HG02571 (cell line): ENCODE results near the gene LUC7L3.

Experiments used
- ATAC-seq: cut with Tn5 transposase; IDR thresholded peaks from one replicate; pipeline ENCODE4 v1.9.1; 2021; ENCODE audit warnings: mild to moderate bottlenecking, moderate library complexity; ENCODE audit not compliant: unreplicated experiment

The LUC7L3 gene

DNA sequence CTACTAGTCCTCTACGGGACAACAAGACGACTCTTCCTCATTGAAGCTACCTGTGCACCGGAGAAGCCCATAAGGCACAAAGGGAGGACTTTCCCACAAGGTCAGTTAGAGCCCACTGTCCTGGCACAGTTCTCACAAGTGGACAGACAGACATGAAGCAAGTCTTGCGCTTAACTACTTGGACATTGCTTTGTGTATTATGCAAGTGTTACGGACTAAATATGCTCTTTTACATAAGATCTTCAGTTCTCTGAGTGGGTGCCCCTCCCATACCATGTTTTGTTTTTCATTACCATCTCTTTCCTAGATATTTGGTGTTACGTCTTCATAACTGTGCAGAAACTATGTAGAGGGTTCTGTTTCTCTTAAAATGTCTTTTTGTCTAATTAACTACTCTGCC lies 29.8 kb downstream of the LUC7L3 start:
- ATAC-seq: no peak

DNA sequence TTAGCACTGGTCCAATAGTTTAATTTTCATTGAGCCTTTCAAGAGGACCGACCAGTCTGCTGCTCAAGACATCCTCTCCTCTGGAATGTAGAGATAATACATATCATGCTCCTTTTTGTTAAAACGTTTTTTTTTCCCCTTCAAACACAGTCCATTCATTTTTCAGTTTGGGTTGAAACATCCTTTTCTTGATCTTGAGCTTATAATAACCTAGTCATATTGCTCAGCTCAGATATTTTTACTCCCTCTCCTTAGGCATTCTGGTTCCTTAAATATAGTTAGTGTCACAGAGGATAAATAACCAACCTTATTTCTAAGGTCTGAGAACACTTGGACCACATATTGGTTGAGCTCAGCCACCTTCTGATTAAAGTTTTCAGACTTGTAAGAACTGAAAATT lies 35.1 kb downstream of the LUC7L3 start:
- no peak for ATAC-seq

DNA sequence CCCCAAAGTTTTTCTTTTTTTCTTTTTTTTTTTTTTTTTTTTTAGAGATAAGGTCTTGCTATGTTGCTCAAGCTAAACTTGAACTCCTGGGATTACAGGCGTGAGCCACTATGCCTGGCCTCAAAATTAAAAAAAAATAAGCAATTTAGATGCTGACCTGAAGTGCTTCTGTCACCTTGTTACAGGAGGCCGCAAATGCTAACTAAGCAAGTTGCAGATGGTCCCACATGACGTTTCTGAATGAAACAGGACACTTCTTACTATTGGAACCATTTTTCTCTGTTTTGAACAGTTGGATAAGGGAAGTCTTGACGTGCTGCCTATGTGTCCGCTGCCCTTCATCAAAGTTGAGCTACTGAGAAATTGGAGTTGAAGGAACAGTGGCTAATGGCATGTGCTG lies 39.1 kb downstream of the LUC7L3 start:
- ATAC-seq: no peak

DNA sequence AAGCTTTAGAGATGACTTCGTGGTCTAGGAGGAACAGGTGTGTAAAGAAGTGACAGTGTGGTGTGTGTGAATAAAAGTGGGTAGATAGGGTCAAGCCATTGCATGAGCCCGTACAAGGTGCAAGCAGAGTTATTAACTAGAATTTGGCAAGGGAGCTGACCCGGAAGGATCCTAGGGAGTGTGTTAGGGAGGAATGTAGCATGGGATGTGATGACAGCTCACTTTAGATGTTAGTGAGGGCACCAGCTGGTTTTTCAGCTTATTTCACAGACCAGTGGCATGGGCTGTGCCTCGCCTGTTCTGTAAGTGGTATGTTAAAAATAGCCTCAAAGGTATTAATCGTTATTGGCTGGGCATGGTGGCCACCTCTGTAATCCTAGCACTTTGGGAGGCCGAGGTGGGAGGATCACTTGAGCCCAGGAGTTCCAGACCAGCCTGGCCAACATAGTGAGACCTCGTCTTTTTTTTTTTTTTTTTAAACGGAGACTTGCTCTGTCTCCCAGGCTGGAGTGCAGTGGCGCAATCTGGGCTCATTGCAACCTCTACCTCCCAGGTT lies 39.7 kb downstream of the LUC7L3 start:
- ATAC-seq: no peak

DNA sequence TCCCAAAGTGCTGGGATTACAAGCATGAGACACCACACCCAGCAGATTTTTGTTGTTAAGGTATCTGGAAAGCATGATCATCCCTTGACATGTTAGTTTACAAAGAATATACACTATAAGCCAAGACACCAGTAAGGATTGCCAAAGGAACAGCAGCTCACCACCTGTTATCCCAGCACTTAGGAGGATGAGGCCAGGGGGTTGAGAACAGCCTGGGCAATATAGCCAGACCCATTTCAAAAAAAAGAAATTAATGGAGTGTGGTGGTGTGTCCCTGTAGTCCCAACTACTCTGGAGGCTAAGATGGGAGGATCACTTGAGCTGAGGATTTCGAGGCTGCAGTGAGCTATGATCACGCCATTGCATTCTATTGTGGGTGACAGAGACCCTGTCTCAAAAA lies 42.8 kb downstream of the LUC7L3 start:
- ATAC-seq: no peak

DNA sequence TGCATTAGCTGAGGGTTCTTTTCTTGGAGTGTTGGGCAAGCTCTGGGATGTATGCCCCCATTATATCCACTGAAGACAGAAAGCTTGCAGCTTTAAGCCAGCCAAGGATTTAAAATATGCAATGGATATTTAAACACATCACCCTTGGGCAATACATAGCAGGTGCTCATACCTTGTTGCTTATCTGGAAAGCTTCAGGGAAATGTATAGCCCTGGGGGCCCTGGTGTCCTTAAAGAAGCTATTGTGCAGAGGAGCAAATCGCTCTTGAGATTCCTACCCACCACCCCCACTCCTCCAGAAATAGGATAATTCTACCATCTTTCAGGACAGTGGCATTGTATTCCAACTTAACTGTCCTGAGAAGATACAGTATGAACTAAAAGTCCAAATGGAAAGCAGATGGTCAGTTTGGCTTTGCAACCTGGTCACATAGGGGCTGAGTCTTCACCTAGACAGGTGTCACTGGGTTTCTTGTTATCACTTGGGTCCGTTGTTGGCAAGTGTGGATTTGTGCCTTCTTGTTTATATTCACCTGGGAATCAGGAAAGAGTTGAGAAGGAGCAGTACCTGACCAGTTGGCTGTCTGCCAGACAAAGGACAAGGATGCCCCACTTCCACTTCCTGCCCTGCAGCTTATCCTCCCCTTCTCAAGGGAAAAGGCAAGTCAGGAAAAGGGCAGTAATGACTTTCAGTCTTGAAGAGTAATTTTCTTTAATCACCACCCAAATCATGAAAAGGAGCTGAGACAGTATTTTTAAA lies 44.5 kb downstream of the LUC7L3 start:
- ATAC-seq: no peak

DNA sequence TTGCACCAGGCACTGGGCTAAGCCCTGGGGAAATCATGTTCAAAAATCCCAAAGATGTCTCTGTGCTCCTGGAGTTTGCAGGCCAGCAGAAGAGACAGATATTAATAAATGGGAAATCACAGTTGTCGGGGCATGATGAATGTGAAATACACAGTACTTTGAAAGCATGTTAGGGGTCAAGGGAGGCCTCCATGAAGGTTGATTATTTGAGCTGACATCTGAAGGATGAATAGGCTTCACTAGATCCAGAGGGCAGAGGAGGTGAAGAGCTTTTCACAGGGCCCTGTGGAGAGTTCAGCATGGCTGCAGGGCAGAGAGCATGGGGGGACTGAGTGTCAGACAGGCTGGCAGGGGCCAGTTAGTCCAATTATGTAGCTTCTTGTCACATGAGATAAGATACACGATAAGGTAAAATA lies 45.3 kb downstream of the LUC7L3 start:
- no peak for ATAC-seq

DNA sequence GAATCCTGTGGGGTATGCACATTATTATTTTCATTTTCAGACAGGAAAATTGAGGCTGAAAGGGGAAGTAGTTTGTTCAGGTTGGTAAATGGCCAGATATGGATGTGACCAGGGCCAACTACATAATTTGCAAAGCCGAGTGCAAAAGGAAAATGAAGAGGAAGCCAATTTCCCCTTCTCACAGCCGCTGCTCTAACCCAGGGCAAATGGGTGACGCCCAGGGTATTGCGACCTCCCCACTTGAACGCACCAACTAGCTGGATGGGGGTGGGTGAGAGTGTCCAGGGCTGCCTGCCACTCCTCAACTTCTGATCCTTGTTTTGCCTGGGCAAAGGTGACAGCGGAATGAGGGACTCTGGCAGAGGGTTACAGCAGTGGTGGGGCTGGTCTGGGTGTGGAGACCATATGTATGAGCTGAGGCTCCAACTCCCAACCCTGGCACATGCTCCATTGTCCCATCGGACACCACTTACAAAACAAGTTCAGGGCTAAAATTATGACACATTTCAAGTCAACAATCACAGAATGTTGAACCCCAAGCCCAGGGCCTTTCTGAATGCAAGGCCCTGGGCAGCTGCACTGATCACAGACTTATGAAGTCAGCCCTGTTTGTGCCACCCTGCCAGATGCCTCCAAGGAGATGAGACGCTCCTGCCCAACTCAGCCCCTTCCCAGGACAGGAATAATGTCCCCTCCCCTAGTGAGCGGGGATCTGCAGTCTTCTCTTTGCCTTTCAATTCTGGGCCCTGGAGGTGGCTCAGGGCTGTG lies 46.2 kb downstream of the LUC7L3 start:
- ATAC-seq: no peak

DNA sequence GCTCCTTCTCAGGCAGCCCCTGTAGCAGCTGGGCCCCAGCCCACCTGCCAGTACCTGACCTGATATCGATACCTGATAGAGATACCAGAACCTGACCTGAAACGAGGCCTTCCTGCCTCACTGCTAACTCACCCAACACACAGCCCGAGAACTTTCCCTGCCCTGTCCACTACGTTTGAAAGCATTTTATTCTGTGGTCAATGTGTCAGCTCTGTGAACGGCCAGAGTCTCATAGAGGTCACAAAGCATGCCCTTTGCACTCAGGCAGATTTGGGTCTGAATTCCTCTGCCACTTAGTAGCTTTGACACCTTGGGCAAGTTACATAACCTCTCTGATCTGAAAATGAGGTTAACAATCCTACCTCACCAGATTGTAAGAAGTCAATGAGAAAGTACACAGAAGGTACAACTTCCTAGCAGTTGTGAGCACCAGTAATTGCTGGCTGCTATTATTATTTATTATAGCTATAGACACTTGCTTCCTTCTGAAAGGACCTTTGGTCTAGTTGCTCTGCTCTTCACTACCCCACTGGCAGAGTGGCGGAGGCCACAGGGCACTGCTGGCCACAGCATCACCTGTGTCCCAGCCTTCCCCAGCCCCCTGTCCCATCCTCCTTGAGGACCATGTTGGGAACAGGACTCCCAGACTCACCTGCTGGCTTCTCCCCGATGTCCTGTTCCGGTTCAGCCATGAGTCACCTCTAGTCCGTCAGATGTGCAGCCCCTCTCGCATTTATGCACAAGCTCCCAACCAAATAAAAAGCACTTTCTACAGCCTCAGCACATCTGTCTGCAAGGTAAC lies 47.0 kb downstream of the LUC7L3 start:
- ATAC-seq: no peak

DNA sequence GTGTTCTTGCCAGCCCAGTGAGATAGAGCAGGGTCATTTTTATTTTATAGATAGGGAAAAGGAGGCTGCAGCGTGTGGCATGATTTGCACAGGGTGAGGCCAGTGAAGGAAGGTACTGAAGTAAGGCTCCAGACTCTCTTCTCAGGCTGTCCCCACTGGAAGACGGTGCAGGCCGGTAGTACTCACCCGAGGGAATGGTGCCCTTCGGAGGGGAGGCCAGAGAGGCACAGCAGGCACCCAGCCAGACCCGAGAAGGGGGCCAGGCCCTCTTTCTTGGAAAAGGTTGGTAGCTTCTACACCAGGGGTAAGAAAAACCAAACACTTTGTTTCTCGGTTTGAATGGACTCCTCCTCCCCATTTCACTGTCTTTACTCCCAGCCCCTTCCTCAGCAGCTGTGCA lies 47.6 kb downstream of the LUC7L3 start:
- ATAC-seq: no peak

DNA sequence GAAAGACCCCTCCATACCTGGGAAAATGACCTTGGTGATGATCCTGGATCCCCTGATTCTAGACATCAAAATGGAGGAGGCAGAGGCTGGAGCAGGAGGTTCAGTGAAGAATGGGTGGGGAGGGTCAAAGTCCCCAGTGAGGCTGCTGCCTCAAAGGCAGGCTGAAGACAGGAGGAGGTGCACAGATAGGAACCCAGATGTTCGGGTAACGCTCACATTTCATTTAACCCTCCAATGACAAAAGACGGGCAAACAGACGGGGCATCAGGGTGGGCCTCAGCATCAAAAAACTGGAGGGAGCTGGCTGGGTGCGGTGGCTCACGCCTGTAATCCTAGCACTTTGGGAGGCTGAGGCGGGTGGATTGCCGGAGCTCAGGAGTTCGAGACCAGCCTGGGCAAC lies 48.0 kb downstream of the LUC7L3 start, which contains the start of gene ANKRD40CL:
Gene ANKRD40CL (minus strand): TSS at position 73 of the 400 bp plus-strand sequence. CDS start 605 bp downstream, outside the sequence.
- no peak for ATAC-seq

DNA sequence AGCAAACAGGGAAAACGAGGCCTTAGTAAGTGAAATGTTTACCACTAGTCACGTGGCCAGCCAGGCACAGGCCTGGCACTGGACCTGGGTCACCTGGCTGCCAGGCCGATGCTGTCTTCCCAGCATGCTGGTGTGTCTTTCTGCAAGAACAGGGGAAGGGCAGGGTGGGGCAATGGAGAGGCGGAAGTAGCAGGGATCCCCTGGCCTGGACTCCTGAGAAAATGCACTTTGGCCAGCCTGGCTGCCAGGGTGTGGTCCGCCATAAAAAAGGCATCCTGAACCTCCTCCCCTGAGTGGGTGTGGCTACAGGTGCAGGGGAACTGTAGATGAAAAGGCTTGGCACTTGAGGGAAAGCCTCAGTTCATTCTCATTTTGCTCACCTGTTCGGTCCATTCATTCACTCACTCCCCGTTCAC lies 49.0 kb downstream of the LUC7L3 start:
- no peak for ATAC-seq

DNA sequence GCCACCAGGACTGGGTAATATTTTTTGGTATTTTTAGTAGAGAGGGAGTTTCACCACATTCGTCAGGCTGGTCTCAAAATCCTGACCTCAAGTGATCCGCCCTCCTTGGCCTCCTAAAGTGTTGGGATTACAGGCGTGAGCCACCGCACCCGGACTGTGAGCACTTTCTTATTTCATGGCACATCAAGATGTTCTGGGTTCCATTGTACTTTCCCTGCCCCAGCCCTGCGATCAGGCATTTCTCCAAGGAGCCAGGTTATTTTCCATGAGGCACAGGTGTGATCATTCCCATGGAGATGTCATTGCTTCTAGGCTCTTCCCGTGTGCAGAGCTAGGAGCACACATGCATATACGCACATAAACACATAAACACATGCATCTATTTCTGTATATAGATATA lies 50.5 kb downstream of the LUC7L3 start:
- ATAC-seq: no peak

DNA sequence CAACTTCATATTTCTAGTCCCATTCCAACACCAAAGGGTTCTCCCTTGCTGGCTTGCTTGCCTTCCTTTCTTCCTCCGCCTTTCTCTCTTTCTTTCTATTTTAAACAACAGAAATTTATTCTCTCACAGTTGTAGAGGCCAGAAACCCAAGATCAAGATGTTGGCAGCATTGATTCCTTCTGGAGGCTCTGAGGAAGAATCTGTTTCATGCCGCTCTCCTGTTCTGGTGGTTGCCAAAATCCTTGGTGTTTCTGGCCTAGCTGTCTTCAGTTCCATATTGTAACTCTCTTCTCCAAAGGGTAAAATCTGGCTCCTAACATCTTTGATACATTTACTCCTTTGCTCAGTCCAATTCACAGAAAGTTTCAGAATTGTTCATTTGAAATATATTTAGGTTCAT lies 50.9 kb downstream of the LUC7L3 start:
- ATAC-seq: no peak

DNA sequence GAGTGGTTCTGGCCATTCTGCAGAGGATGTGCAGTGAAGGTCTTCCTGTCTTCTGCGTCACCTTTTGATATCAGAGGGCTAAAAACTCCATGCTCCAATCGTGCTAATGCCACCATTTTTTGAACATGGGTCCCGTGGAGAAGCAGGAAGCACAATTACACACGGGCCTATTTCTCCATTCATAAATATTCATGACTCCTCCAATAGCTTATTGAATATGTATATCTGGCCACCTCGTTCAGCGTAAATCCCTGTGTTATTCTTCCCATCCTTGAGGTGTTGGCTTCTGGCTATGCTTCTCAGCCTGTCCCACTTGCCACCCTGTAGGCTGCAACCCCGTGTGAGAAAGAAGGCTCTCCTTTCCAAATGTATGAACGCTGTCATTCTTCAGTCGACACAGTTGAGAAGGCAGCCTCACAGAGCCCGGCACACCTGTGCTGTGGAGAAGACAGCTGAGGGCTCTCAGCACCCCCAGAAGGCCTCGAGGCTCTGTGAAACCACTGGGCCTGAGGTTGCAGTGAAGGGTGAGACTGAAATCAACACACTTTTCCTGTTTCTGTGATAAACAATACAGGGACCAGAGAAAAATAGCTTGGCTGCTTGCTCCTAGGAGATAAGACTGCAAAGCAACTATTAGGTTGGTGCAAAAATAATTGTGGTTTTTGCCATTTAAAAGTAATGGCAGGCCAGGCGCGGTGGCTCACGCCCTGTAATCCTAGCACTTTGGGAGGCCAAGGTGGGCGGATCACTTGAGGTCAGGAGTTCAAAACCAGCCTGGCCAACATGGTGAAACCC lies 52.8 kb downstream of the LUC7L3 start:
- ATAC-seq: no peak

DNA sequence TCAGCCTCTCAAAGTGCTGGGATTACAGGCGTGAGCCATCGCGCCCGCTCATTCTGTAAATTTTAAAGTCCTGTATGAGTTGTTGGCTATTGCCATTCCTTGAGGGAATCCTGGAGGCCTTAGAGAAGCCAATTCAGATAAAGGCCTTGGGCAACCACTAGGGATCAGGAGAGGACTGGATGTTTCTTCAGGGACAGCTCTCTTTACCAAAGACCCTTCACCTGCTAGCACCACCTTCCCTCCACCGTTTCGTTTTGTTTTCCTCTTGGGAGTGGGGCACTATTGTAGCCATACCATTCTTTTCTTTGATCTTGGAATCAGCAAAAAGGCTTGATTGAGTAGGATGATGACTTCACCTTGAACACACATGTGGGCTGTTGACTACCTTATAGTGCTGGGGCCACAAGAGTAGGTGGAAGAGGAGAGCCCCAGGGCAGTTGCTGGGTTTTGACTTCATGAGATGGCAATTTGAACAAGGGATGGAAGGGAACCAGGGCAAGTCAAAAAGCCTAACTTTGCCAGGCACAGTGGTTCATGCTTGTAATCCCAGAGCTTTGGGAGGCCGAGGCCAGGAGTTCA lies 54.9 kb downstream of the LUC7L3 start:
- ATAC-seq: no peak

DNA sequence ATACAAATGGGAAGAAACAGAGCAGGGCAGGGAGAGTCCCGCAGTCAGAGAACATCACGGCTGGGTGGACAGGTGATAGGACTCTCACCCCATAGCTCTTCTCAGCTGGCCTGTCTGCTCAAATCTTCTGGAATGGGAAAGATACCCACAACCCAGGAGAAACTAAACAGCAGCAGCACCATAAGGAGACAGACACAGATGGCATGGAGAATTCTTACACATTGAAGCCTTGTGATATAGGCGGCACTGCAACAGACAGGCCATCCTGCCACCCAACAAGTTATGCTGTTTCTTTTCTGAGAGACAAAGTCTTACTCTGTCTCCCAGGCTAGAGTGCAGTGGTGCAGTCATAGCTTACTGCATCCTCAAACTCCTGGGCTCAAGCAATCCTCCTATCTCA lies 56.5 kb downstream of the LUC7L3 start:
- ATAC-seq: no peak

DNA sequence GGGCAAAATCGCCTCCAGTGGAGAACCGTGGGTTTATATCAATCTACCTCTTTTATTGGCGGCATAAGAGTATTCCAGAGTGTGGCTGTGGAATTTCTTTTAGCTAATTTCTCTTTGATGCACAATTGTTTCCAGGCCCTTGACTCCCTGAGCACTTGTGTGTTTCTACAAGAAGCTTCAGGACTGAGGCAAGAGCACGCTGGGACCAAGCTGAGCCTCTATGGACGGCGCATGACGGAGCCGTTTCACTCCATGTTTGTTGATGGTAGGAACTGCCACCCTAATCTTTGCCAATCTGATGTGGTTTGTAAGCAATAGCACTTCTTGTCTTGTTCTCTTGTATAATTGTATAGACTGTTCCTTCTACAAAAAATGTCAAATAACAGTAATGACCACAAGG lies 59.1 kb downstream of the LUC7L3 start:
- ATAC-seq: no peak

DNA sequence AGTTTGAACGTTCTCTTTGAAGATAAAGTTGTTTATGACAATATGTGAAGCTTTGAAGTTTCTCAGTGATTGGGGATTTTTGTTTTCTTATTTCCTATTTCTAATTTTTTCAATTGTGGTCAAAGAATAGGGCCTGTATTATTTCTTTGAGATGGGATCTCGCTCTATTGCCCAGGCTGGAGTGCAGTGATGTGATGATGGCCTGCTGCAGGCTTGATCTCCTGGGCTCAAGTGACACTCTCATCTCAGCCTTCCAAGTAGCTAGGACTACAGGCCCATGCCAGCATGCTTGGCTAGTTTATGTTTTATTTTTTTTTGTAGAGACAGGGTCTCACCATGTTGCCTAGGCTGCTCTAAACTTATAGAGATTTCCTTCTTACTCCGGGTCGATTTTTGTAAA lies 59.6 kb downstream of the LUC7L3 start:
- no peak for ATAC-seq

DNA sequence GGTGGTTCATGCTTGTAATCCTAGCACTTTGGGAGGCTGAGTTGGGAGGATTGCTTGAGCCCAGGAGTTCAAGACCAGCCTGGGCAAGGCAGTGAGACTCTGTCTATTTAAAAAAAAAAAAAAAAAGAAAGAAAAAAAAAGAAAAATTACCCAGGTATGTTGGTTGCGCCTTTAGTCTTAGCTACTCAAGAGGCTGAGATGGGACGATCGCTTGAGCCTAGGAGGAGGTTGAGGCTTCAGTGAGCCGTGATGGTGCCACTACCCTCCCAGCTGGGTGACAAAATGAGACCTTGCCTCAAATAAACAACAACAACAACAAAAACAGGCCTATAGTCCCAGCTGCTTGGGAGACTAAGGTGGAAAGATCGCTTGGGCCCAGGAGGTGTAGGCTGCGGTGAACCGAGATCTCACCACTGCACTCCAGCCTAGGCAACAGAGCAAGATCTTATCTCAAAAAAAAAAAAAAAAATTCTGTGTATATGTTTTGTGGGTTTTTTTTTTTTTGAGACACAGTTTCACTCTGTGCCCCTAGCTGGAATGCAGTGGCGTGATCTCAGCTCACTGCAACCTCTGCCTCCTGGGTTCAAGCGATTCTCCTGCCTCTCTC lies 60.4 kb downstream of the LUC7L3 start:
- no peak for ATAC-seq
